HG03139 (cell line): ENCODE data around the gene MIA3.

Experiments used
- ATAC-seq: cut with Tn5 transposase; IDR thresholded peaks from one replicate; pipeline ENCODE4 v1.9.1; 2021; ENCODE audit not compliant: unreplicated experiment

Gene MIA3

DNA sequence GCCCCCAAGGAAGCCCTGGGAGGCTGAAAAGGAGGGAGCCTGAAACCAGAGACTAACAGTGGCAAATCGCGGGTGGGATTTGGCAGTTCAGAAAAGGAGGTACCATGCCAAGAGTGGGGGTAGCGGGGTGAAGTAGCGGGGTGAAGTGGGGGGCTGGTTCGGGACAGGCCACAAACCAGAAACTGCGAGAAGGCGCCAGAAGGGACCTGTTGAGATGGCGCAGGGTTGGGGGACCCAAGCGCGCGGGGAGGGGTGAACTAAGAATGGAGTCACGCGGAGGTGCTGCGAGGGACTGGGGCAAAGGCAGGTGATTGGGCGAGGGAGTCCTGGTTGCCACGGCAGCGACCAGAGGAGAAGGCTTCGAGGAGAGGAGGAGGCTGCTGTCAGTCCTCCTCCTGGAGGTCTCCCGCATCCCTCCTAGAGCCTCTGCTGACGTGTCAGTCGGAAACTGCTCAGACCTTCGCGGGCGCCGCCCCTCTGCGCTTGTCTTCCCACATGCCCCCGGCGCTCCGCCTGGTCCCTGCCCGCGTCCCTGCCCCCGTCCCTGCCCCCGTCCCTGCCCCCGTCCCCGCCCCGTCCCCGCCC lies 438 bp upstream of the MIA3 start:
- ATAC-seq = peak; percentile 79

GRCh38 chr1:222618880-222619596 lies 1.1 kb downstream of the MIA3 start:
- no peak for ATAC-seq

- ATAC-seq = peak; percentile 35
These were observed 2.7 kb downstream of the MIA3 start for GRCh38 chr1:222620566-222620965.

DNA sequence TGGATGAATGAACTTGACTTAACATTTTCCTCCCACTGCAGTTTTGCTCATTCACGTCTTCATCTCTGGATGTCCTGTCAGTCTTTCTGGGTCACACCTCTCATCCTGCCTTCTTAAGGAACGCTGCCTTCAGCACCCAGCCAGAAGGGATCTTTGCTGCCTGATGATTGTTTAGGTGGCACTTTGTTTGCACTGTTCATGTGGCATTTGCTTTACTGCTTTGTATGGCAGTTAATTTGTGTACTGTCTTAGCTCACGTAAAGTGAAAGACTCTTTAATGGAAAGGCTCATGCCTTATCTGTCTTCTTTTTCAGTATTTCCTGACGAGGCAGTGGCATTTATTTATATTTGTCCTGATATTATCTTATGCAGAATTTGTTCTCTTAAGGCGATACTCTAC lies 4.9 kb downstream of the MIA3 start:
- ATAC-seq = no peak

DNA sequence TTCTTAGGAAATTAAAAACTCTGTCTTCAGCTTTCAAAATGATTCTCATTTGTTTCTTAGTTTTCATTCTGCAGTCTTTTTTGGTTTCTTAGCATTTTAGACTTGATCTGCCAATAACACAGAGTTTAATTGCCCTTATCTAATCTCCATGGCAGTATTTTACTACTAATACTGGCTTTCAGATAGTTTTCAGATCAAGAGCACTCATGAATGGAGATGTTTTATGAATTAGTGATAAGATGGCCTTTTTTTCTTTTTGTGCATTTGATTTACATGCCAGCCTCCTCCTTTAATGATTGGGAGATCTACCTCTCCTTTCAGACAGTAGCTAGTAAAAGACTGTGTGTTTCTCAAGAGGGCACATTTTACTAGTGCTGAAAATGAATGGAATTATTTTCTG lies 5.6 kb downstream of the MIA3 start:
- no peak for ATAC-seq

- no peak for ATAC-seq
These were observed 6.3 kb downstream of the MIA3 start for GRCh38 chr1:222624214-222624613.

- ATAC-seq = no peak
These were observed 9.3 kb downstream of the MIA3 start for GRCh38 chr1:222627232-222627631.

DNA sequence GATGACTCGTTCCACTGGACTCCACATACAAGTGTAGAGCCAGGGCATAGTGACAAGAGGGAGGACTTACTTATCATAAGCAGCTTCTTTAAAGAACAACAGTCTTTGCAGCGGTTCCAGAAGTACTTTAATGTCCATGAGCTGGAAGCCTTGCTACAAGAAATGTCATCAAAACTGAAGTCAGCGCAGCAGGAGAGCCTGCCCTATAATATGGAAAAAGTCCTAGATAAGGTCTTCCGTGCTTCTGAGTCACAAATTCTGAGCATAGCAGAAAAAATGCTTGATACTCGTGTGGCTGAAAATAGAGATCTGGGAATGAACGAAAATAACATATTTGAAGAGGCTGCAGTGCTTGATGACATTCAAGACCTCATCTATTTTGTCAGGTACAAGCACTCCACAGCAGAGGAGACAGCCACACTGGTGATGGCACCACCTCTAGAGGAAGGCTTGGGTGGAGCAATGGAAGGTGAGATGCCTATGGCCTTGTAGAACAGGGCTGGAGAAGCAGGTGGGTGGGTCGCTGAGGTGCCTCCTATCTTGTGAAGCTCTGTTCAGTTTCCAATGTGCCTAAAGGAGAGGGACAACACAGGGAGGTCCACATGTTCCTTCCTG lies 12.1 kb downstream of the MIA3 start:
- ATAC-seq = no peak

DNA sequence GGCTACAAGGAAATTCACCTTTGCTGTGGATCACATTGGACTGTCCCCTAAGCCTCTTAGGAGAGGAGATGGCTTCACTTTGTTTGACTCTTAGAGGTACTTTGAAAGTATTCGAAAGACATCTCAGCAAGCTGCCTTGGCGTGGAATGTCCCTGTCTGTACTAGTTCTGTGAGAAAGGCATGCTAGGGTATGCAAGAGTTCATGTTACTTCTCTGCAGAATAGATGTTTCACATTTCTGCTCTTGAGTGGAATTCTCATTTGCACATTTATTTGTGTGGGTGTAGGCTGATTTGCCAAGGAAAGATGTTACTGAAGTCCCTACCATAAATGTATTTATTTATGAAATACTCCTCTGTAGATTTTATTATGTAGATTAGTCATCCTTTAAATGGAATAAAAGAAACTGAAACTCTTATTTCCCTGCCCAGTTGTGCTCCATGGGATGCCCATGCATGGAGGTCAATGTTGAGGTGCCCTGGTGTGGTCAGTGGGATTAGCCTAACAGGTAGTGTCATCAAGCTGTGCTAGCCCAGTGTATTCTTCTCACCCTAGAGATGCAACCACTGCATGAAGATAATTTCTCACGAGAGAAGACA lies 13.8 kb downstream of the MIA3 start:
- ATAC-seq = no peak

- no peak for ATAC-seq
These were observed 14.9 kb downstream of the MIA3 start for GRCh38 chr1:222632749-222633148.

DNA sequence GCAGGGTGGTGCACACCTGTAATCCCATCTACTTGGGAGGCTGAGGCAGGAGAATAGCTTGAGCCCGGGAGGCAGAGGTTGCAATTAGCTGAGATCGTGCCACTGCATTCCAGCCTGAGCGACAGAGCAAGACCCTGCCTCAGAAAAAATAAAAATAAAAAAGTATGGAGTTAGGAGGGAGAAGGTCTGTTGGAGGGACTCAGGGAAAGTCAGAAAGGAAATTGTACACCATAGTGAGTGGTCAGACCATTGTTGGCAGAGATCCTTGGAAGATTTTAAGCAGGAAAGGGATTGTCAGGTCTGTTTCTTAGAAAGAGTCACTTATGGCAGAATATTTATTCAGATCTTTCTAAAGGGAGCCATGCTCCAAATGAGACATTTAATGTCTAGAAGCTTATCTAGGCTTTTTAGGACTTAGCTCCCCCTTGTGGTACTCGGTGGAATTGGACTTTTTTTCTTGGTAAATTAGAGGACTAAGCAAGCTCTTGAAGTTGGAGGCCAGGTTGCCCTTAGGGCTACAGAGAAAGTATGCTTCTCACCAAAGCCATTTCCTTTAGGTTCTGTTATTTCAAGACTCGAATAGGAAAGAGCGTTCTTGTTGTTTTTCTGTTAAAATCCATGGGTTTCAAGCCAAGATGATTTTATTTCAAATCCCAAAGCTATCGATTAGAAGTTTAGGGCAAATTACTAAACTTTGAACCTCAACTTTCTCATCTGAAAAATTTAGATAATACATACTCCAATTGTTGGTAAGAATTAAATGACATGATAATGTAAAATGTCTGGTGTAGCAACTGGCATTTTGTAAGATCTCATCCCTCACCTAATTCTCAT lies 16.5 kb downstream of the MIA3 start:
- peak; percentile 71 for ATAC-seq

- no peak for ATAC-seq
These were observed 23.5 kb downstream of the MIA3 start for GRCh38 chr1:222641269-222641948.

DNA sequence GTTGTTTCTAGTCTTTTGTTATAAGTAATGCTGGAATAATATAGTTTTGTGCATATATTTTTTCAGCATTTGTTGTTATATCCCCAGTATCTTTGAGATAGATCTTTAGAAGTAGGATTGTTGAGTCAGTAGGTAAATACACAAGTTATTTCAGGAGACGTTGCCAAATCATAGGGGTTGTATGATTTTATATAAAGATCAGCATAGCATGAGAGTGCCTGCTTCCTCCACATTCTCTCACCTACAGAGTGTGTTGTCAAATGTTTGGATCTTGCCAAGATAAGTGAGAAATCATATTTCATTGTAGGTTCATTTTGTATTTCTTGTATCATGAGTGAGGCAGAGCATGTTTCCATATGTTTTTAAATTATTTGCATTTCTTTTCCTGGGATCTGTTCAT lies 24.6 kb downstream of the MIA3 start:
- ATAC-seq = no peak

- no peak for ATAC-seq
These were observed 25.7 kb downstream of the MIA3 start for GRCh38 chr1:222643606-222643937.

GRCh38 chr1:222643938-222644635 lies 26.2 kb downstream of the MIA3 start:
- peak; percentile 95 for ATAC-seq

DNA sequence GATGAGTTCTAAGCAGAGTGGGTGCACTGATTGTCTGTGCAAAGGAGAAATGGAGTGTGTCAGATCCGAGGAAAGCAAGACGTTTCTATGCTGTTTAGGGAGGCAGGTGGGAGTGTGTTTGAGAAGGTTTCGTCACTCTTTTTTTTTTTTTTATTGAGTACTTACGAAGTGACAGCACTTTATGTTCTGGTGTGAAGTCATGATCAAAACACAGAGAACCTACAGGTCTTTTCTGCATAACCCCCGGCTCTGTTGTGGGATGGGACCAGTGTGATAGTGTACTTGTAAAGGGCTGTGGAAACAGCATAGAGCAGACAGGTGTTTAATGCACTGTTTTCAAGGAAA lies 26.7 kb downstream of the MIA3 start:
- ATAC-seq = no peak

DNA sequence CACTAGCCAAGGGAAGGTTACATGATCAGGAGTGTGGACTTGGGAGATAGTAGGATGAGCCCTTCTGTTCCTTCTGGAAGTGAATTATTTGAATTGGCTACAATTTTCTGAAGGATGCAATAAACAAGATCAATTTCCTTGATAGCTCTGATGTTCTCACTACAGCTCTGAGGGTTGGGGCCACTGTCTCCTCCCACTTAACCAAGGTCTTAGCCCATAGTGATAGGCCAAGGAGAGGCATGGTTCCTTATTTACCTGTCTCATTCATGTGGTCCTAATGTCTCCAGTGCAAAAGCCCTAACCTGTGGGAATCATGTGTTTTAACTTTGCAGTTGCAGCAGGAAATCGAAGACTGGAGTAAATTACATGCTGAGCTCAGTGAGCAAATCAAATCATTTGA lies 34.8 kb downstream of the MIA3 start:
- ATAC-seq = no peak

- peak; percentile 56 for ATAC-seq
These were observed 35.4 kb downstream of the MIA3 start for GRCh38 chr1:222653178-222653827.

- ATAC-seq = peak; percentile 96
These were observed 37.0 kb downstream of the MIA3 start for GRCh38 chr1:222654849-222655248.
